ENCODE data around the gene RNPC3.

DNA sequence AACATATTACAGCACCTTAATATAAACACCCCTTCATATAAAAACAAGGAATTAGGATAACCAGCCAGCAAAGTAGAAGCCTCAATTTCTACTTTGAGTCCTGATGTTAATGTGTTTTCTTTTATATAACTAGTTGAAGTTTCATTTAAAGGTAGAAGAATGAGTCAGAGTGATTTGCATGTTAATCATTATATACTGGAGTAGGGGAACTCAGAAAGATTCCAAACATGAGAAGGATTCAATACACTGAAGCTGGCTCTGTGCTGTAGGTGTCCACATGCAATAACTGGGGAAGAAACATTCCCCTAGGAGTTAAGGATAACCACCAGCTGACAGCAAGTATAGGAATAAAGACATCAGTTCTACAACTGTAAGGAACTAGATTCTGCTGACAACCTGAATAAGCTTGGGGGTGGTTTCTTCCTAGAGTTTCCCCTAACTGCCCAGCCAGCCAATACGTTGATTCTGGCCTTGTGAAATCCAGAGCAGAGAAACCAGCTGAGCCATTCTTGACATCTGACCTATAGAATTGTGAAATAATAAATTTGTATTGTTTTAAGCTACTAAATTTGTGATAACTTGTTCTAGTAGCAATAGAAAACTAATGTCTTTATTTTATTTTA lies 33.4 kb upstream of the RNPC3 start:
- TF ChIP-seq, protein P1, sequence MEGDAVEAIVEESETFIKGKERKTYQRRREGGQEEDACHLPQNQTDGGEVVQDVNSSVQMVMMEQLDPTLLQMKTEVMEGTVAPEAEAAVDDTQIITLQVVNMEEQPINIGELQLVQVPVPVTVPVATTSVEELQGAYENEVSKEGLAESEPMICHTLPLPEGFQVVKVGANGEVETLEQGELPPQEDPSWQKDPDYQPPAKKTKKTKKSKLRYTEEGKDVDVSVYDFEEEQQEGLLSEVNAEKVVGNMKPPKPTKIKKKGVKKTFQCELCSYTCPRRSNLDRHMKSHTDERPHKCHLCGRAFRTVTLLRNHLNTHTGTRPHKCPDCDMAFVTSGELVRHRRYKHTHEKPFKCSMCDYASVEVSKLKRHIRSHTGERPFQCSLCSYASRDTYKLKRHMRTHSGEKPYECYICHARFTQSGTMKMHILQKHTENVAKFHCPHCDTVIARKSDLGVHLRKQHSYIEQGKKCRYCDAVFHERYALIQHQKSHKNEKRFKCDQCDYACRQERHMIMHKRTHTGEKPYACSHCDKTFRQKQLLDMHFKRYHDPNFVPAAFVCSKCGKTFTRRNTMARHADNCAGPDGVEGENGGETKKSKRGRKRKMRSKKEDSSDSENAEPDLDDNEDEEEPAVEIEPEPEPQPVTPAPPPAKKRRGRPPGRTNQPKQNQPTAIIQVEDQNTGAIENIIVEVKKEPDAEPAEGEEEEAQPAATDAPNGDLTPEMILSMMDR (IDR thresholded peaks at IDR 0.05), result no peak
- TF ChIP-seq POLR2AphosphoS5 (IDR thresholded peaks at IDR 0.05) (no peak), POLR2A (IDR thresholded peaks at IDR 0.05) (no peak), EP300 (IDR thresholded peaks at IDR 0.05) (no peak)
